Stimulated activated CD4-positive, alpha-beta T cell treated with anti-CD3 and anti-CD28 coated beads, Interleukin-1b, Interleukin-23, amount 100 ng/mL, for 24 hours (primary cell): ENCODE measurements around the gene COL18A1.

Source experiments
- DNase-seq, 4 experiments: peaks; one replicate each; pipeline ENCODE4 v3.0.0-alpha.2; 2020; ENCODE audit warnings: low read depth in 4 of 4, low spot score in 1 of 4

COL18A1 gene

GRCh38 chr21:45476582-45476981, 71.6 kb downstream of the COL18A1 start:
- no peak for DNase-seq

GRCh38 chr21:45477176-45478114, 72.5 kb downstream of the COL18A1 start:
- no peak for DNase-seq

DNA sequence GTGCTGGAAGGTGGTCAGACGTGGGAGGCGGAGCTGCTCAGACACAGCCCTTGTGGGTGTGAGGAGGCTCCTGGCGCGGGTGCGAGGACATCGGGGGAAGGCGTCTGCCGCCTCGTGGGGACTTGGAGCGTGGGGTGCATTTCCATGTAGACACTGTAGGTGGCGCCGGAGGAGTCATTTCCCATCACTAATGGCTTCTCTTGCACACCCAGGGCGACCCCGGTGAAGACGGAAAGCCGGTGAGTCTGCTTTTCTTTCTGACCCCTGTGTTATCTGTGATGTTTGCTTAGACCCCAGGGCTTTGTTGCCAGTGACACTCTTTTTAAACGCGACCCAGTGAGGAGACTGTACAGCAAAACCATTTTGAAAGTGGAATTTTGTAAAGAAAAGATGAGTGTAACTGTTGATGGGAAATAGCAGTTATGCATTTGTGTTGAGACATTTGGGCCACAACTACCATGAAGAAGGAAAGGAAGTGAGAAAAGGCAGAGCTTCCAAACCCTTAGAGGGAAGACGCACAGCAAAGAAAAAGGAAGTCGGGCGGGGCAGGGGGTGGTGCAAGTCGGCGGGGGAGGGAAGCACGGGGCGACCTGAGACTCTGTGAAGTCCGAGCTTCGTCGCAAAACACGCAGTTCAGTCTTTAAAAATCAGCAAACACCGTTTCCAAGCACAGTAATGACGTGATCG, 73.3 kb downstream of the COL18A1 start:
- DNase-seq: peak; percentile 59 to 71 (median 63)

GRCh38 chr21:45478816-45479669, 74.1 kb downstream of the COL18A1 start:
- no peak for DNase-seq

- DNase-seq: no peak
These were observed 75.0 kb downstream of the COL18A1 start for GRCh38 chr21:45479691-45480675.

DNA sequence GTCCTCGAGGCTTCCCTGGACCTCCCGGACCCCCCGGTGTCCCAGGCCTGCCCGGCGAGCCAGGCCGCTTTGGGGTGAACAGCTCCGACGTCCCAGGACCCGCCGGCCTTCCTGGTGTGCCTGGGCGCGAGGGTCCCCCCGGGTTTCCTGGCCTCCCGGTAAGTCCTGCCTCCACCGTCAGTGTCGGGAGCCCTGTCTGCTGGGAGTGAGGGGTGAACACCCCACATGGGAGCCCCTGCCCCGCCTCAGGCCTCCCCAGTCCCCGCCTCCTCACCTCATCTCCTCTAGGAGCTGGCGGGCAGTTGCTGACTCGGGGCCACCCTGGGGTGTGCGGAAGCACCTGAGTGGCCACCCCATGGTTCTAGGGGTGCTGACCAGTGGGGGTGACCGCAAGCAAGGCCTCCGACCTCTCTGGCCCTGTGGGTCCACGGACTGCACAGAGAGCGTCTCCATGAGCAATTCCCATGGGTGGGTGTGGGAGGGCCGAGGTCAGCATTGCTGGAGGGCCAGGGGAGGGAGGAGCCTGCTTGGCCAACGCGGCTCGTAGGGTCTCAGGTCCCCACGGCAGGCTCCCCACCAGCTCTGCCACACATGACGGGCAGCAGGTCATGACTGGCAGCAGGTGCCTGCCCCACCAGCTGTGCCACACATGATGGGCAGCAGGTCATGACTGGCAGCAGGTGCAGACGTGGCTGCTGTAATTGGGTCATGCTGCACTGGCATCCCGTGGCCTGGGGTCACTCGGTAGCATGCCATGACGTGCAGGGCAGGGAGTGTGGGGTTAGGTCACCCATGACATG, 75.9 kb downstream of the COL18A1 start:
- no peak for DNase-seq

DNA sequence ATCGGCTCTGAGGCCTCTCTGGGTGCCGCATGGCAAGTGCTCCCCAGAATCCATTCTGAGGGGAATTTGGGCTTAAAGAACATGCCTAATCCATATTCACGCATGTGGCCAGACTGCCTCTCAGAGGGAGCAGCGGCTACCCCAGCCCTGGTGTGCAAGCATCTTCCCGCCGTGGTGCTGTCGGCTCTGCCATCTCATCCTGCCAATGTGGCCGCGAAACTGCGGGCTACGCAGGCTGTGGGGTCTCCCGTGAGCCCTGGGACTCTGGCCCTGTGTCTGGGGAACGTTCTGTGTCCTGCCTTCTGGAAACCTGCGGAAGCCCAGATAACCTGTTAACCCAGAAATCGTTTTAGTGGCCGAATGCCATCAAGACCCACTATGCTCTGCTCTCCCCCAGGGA, 76.6 kb downstream of the COL18A1 start:
- no peak for DNase-seq

- DNase-seq: no peak
These were observed 77.3 kb downstream of the COL18A1 start for GRCh38 chr21:45481977-45482898.

DNA sequence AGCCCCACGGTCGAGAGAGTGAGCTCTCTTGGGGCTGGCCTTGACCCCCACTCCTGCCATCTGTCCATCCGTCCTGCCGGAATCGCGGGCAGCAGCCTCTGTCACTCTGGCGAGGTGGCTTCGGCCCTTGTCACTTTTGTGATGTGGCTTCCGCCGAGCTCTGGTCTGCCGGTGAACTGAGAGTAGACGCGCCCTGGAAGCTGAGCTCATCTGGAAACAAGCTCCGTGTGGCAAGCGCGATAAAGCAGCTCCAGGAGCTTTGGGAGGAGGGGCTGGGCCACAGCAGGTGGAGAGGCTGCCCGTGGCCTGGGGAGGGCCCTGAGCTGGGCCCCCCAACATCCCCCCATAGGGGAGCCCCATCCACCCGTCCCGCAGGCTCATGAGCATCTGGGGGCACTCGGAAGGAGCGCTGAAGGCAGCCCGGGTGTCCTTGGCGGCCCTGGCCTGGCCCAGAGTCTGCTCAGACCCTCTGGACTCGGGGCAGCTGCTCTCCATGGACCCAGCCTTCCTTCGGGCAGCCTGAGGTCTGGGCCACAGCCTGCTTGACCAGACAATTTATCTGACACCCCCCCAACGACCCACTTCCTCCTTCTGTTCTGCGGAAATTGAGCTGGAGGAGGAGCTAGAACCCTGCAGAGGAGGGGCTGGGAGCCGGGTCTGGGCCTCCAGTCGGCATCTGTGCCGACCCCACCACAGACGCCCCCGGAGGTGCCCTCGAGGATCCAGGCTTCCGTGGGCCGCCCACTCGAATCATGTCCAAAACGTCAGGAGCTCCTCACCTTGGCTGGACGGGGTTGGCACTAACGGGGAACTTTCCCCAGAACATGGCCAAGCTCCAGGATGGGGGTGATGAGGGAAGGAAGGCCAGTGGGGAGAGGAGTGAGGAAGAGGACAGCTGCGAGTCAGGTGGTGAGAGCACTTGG, 78.2 kb downstream of the COL18A1 start:
- DNase-seq: peak in 1 of 4 experiments; percentile 32

DNA sequence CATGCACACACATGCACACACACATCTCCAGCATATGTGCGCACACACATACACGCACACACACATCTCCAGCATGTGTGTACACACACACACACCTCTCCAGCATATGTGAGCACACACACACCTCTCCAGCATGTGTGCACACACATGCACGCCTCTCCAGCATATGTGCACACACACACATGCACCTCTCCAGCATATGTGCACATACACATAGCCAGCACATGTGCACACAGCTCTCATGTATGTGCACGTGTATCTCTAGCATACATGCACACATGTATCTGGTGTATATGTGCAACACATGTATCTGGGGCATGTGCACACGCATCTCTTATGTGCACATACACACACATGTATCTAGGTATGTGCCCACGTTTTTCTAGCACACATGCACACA, 79.4 kb downstream of the COL18A1 start:
- DNase-seq: no peak

DNA sequence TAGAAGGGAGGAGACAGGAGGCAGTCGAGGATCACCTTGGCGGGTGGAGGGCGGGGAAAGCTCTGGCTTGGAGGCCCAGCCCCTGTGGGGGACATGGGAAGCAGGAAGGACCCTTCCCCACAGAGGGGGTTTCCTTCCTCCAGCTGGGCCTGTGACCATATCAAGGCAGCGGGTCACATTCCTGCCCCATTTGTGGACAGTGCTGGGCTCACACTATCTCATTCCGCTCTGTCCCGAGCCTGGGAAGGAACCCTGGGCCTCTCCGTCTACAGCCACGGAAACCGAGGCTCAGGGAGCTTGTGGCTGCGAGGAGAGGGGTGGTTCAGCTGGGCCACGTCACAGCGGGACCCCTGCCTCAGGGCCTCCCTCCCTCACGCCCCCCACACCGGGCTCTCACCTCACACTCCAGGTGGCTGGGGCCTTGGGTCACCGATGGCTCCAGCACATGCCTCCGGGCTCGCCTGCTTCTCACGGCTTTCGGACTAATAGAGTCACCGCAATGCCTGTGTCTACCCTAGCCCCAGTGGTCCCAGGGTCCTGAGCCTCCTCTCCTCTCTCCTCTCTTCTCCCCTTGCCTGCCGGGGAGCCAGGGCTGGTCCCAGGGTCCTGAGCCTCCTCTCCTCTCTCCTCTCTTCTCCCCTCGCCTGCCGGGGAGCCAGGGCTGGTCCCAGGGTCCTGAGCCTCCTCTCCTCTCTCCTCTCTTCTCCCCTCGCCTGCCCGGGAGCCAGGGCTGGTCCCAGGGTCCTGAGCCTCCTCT, 80.9 kb downstream of the COL18A1 start:
- DNase-seq: no peak

DNA sequence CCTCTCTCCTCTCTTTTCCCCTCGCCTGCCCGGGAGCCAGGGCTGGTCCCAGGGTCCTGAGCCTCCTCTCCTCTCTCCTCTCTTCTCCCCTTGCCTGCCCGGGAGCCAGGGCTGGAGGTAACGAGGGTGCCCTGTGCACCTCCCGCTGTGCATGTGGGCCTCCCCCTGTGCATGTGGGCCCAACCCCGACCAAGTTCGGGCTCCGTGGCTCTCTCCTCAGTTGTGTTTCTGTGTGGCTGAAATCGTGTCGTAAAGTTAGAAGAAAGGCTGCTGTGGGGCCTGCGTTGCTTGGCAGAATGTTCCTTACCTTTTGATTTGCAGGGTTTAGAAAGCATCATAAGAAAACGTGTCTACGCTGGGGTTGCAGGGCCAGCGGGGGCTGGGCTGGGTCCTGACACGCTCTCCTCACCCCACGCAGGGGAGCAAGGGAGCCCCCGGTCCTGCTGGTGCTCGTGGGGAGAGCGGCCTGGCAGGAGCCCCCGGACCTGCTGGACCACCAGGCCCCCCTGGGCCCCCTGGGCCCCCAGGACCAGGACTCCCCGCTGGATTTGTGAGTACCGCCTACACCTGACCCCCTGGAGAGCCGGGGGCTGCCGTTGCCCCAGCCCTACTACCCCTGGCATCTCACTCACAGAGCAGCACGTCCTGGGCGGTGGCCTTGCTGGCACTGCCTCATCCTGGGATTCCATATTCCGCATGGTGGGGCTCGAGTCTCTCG, 81.6 kb downstream of the COL18A1 start:
- DNase-seq: no peak

GRCh38 chr21:45487161-45487806, 82.3 kb downstream of the COL18A1 start:
- no peak for DNase-seq

DNA sequence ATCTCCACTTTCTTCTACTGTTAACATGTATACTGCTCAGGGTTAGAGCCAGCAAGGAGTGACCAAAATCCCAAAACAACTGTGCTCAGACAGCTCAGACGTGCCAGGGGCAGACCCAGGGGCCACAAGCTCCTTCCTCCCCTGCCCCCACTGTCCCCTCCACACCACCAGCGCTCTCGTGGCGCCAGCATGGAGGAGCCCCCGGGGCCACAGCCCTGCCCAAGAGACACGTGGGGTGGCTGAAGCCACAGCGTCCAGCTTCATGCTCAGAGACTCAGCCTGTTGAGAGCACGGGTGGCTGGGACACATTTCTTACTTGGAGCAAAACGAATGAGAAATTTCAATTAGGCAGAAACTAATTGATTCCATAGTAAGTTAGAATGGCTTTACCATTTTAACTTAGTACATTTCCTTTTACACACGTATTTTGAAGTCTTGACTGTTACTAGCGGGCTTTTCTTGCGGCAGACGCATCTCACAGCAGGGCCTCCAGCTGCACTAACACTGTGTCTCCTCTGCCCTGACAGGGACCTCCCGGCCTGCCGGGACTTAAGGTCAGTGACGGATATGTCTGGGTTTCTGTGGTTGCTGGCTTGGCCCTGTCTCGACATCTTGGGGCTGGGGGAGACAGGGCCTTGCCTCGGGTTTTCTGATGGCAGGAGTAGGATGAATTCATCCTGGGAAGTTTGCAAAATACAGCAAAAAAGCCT, 83.1 kb downstream of the COL18A1 start:
- no peak for DNase-seq
